GM12864 (cell line): ENCODE measurements around the gene DIP2C.

ENCODE experiments used
- DNase-seq: peaks from one replicate; pipeline ENCODE4 v3.0.0-alpha.2; 2011; ENCODE audit warnings: low read depth
- H3K4me3 ChIP-seq: 2 replicates; pipeline ENCODE4 v1.5.1; 2011; ENCODE audit warnings: mild to moderate bottlenecking, low read depth, low read length, control low read depth
- CTCF ChIP-seq: IDR thresholded peaks from 2 replicates; pipeline ENCODE4 v1.5.1; 2011; ENCODE audit warnings: low read depth, mild to moderate bottlenecking, moderate library complexity, low read length, control low read depth, inconsistent platforms; ENCODE audit errors: missing control alignments

The DIP2C gene

DNA sequence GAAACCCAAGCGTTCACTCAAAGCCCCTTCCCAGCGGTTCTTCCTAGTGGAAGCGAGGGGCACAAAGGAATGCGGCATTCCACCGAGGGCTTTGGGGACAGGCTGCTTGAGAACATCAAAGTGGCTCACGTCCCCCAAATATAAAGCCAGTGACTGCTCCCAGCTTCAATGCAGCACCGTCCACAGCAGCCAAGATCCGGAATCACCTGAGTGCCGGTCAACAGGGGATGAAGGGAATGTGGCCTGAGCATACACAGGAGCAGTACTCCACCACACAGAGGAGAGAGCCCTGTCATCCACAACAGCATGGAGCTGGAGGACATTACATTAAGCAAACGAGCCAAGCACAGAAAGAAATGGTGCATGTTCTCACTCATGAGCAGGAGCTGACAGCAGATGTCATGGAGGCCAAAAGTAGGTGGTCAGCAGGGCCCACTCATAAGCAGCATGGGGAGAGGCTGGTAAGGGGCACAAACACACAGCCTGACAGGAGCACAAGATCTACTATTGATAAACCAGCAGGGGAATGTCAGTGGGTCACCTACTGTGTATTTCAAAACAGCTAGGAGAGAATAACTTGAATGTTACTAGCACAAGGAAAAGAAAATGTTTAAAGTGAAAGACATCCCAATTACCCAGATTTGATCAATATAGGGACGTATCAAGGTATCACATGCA, 79.5 kb downstream of the DIP2C start:
- DNase-seq: no peak
- no peak for TF ChIP-seq CTCF

GRCh38 chr10:609262-609658, 80.2 kb downstream of the DIP2C start:
- TF ChIP-seq CTCF: no peak
- no peak for DNase-seq
- H3K4me3 ChIP-seq: no peak overlapping the region

More for the DNA sequence above, 79.5 kb downstream of the DIP2C start:
- no peak overlapping the region for H3K4me3 ChIP-seq

DNA sequence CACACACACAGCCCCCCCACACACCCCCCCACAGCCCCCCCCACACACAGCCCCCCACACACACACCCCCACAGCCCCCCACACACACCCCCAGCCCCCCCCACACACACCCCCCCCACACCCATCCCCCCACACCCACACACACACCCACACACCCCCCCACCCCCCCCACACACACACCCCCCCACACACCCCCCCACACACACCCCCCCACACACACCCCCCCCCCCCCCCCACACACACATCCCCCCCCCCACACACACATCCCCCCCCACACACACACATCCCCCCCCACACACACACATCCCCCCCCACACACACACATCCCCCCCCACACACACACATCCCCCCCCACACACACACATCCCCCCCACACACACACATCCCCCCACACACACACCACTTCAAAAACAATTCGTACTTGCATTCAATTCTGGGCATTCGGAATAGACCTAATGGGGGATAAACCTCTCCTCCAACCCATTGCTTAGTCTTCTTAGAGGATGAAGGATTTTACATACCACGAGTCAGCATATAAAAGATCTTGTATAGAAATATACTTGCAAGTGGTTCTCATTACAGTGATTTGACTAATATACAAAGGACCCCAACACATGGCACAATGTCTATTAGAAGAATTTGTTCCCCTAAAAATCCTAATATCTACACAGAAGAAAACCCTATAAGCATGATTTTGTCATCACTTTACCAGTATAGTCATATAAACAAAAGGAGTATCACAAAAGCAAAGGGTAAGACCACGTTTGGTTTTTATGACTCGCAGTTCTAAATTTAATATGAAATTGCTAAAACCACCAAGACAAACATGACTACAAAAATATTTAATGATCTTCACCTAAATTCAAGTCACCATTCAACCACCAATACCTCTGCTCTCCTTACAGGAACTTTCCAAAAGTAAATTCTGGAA, 80.9 kb downstream of the DIP2C start:
- TF ChIP-seq CTCF: no peak
- H3K4me3 ChIP-seq: no peak overlapping the region
- DNase-seq: no peak

DNA sequence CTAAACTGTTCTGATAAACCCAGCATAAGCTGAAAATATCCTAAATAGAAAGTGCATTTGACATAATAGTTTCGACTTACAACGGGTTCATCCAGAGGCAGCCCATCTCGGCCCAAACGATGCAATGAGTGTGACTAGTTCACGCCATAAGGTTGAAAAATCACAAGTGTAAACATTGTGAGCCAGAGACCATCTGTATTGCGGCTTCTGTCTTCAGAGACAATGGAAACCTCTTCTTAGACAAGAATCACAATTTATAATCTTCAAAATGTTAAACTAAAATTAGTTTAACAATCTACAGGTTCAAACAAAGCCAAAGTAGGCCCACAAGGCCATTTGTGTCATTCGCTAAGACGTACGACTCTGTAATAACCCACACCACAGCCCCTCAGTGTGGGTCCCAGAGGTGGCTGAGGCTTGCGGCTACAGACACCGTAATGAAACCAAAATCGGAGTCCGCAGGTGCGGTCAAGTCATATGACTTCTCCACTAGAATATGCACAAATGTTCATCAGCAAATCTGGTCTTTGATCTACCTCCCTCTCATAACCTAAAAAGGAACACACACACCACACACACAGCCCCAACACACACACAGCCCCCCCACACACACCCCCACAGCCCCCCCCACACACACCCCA, 81.8 kb downstream of the DIP2C start:
- H3K4me3 ChIP-seq: no peak overlapping the region
- TF ChIP-seq CTCF: no peak
- DNase-seq: no peak

GRCh38 chr10:606762-607544, 82.5 kb downstream of the DIP2C start:
- no peak overlapping the region for H3K4me3 ChIP-seq
- TF ChIP-seq CTCF: no peak
- DNase-seq: no peak

DNA sequence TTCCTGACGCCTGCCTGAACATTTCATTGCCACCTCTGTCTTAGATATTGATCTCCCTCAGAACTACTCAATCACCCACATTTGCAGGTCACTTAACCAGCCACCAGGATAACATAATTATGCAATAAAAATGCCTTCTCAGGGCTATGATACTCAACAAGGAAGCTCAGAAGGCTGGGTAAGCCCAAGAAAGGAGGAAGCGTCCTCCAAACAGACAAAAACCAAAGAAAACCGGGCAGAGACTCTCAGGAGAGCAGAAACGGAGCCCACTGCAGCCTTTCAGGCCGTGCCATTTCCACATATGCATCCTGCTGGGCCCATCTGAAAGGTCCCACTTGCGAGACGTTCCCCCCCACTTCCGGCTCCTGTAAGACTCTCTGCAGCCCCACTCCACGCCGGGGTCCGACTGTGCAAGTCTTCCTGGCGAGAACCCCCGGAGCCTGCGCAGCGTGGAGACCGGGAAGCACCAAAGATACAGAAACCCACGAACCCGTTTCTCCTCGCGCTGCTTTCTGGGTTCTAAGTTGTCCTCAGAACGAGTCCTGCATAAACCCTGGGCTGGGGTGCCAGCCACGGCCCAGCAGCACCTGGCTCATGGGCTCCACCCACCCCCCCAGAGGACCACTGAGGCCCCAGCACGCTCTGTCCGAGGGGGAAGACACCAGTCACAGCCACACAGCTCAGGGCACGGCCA, 83.7 kb downstream of the DIP2C start:
- no peak for TF ChIP-seq CTCF
- H3K4me3 ChIP-seq: no peak overlapping the region
- no peak for DNase-seq
